Gastrocnemius medialis (tissue), 4 donors: ENCODE results near the gene NACC1. TPM values are rescaled to one million over a fixed set of nuclear protein-coding genes. Genes with fewer than 3 reads are reported as not detected.
"Not testable (repeated sequence)": the region's sequence is repeated elsewhere in the genome, so short reads cannot be mapped to it uniquely, and the experiment has no call there.

ENCODE experiments used
- ATAC-seq, 2 donors: fragments of 150-250 bp; one replicate each; pipeline ENCODE4 v1.9.1; 2016
- DNase-seq, 2 donors: peaks; one replicate each; pipeline ENCODE4 v3.0.0-alpha.2; 2019
- H3K27ac ChIP-seq, 4 donors: fragments of 200-600 bp; sonication (generic); 1 replicate in 1 of 4; 2 replicates in 3 of 4; pipeline ENCODE4 v1.5.1; 2016 to 2018; ENCODE audit warnings: mild to moderate bottlenecking in 2 of 4, moderate library complexity in 1 of 4
- H3K27me3 ChIP-seq, 3 donors: fragments of 200-600 bp; sonication (generic) in 2 of 3; 1 replicate in 1 of 3; 2 replicates in 2 of 3; pipeline versions ENCODE4 v1.5.1 to v1.6.0; 2016 to 2019; ENCODE audit warnings: mild to moderate bottlenecking in 1 of 3, moderate library complexity in 1 of 3
- H3K36me3 ChIP-seq, 2 donors: fragments of 200-600 bp; sonication (generic) in 1 of 2; one replicate each; pipeline ENCODE4 v1.5.1; 2017 to 2018
- H3K4me1 ChIP-seq, 2 donors: fragments of 200-600 bp; sonication (generic) in 1 of 2; one replicate each; pipeline ENCODE4 v1.5.1; 2016 to 2017; ENCODE audit warnings: mild to moderate bottlenecking in 2 of 2
- H3K4me3 ChIP-seq, 4 donors: fragments of 200-600 bp; sonication (generic) in 3 of 4; 1 replicate in 1 of 4; 2 replicates in 3 of 4; pipeline ENCODE4 v1.5.1; 2016 to 2019; ENCODE audit warnings: mild to moderate bottlenecking in 2 of 4
- H3K9me3 ChIP-seq, 3 donors: fragments of 200-600 bp; sonication (generic) in 2 of 3; 1 replicate in 1 of 3; 2 replicates in 2 of 3; pipeline ENCODE4 v1.5.1; 2016 to 2019
- CTCF ChIP-seq, 5 experiments: fragments of 450-650 bp in 3 of 5; fragments of 200-600 bp in 2 of 5; sonication (generic) in 2 of 5; IDR thresholded peaks in 4 of 5; conservative IDR thresholded peaks in 1 of 5; 1 replicate in 4 of 5; 2 replicates in 1 of 5; pipeline ENCODE4 v1.5.1; 2016 to 2019; ENCODE audit warnings: antibody characterized with exemption in 5 of 5, mild to moderate bottlenecking in 3 of 5, moderate library complexity in 3 of 5
- POLR2A ChIP-seq, 2 donors: fragments of 450-650 bp; IDR thresholded peaks; one replicate each; pipeline ENCODE4 v1.6.1; 2017; ENCODE audit warnings: antibody characterized with exemption in 2 of 2, mild to moderate bottlenecking in 2 of 2, moderate library complexity in 2 of 2
- in situ Hi-C, 4 donors: fragments of 200-750 bp; cut with MboI; loops; one replicate each; pipeline versions ENCODE4 v1.15.0 to v1.8.0; 2017; ENCODE audit warnings: low sequenced_read_pairs in 4 of 4
- intact Hi-C: fragments of 100-400 bp; cut with DNase I; formaldehyde crosslinking; loops from one replicate; pipeline ENCODE4 v1.15.1; 2023; ENCODE audit warnings: low total_unique reads
- total RNA-seq, 4 donors: library from RNA; depleted of rRNA; stranded (reverse); fragments of >200 nt; gene quantifications; one replicate each; pipeline versions ENCODE4 v1.1.0 to v1.2.3, GENCODE V29; 2016

Gene NACC1
- total RNA-seq, 4 donors from 2014 or later: 36.3 to 81.3 (median 49.4) TPM

- in situ Hi-C loops: no loop called here
- ATAC-seq: no peak
- no peak for TF ChIP-seq CTCF (IDR thresholded peaks at IDR 0.05 in 4 of 5, conservative IDR thresholded peaks at IDR 0.05 in 1 of 5)
- no peak for TF ChIP-seq POLR2A (IDR thresholded peaks at IDR 0.05)
These were observed 21.7 kb downstream of the NACC1 start for GRCh38 chr19:13139633-13140311.

GRCh38 chr19:13146763-13147563 lies 28.9 kb downstream of the NACC1 start:
- H3K4me3 ChIP-seq: no peak overlapping the region
- ATAC-seq (no peak), DNase-seq (no peak)
- no peaks in the 10 kb centered on the region for H3K27me3 ChIP-seq
- no peak for TF ChIP-seq POLR2A (IDR thresholded peaks at IDR 0.05)
- no peak for TF ChIP-seq CTCF (IDR thresholded peaks at IDR 0.05 in 4 of 5, conservative IDR thresholded peaks at IDR 0.05 in 1 of 5)
- H3K4me1 ChIP-seq: peaks cover 15 to 19% of the 10 kb centered on the region in 2 donors
- intact Hi-C loops (no loop called here), in situ Hi-C loops (no loop called here)
- H3K36me3 ChIP-seq: peaks cover 0 to 20% of the 10 kb centered on the region in 2 donors
- no peaks in the 10 kb centered on the region for H3K9me3 ChIP-seq
- H3K27ac ChIP-seq: no peak overlapping the region

More at GRCh38 chr19:13139633-13140311, 21.7 kb downstream of the NACC1 start:
- DNase-seq: no peak
- peaks cover 0 to 11% of the 10 kb centered on the region in 2 donors for H3K4me1 ChIP-seq
- H3K36me3 ChIP-seq: peaks cover 0 to 53% of the 10 kb centered on the region in 2 donors
- H3K27me3 ChIP-seq: no peaks in the 10 kb centered on the region
- H3K9me3 ChIP-seq: no peaks in the 10 kb centered on the region
- intact Hi-C loops: no loop called here
- H3K27ac ChIP-seq: no peak overlapping the region
- no peak overlapping the region for H3K4me3 ChIP-seq

- intact Hi-C loops, H3K9me3 ChIP-seq, DNase-seq, ATAC-seq, in situ Hi-C loops: not testable (repeated sequence)
- Histone ChIP-seq H3K27me3 (peaks cover 0 to 12% (median 0%) of the 10 kb centered on the region in 3 donors), H3K36me3 (peaks cover 0 to 17% of the 10 kb centered on the region in 2 donors), H3K4me3 (peak overlapping the region; percentile 86 to 93 (median 91)), H3K4me1 (peaks cover 21% of the 10 kb centered on the region in 2 donors), H3K27ac (peak overlapping the region; percentile 96 to 99 (median 98))
These were observed 31.1 kb downstream of the NACC1 start for GRCh38 chr19:13149173-13149627.

DNA sequence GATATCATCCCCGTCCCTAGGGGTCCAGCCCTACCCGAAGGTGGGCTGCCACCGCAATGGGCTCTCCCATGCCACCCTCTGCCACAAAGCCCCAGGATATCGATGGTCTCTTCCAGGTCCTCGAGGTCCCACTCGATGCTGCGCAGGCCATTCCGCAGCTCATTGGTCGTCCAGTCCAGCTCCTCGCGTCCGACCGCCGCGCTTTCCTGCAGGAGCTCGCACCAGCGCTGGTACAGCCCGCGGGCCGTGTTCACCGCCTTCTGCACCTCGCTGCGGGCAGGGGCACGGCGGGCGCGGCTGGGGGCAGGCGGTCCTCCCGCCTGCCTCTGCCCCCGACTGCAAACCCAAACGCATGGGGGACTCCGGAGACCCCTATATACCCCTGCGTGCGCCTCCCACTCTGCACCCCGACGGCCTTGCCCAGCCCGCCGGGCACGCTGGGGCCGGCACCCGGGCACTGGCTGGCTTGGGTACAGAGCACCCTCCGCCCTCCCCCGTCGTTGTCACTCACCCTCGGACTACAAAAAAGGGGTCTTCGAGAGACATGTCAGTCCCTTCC lies 31.6 kb downstream of the NACC1 start:
- H3K36me3 ChIP-seq: peaks cover 0 to 12% of the 10 kb centered on the region in 2 donors
- TF ChIP-seq CTCF (IDR thresholded peaks at IDR 0.05 in 4 of 5, conservative IDR thresholded peaks at IDR 0.05 in 1 of 5) (no peak), POLR2A (IDR thresholded peaks at IDR 0.05) (no peak)
- H3K4me3 ChIP-seq: peak overlapping the region; percentile 86 to 93 (median 91)
- peaks cover 0 to 14% (median 3%) of the 10 kb centered on the region in 3 donors for H3K27me3 ChIP-seq
- H3K27ac ChIP-seq: peak overlapping the region; percentile 96 to 99 (median 98)
- intact Hi-C loops (loop anchor here (1.0 to 5.0 kb wide), 9 partner anchors 17 to 1413 kb away; partner anchors contain the start of genes JUNB and NACC1), in situ Hi-C loops (no loop called here)
- peak; percentile 9 to 10 for ATAC-seq
- H3K9me3 ChIP-seq: no peaks in the 10 kb centered on the region
- peaks cover 26% of the 10 kb centered on the region in 2 donors for H3K4me1 ChIP-seq
- DNase-seq: peak in 1 of 2 donors; percentile 43
